Testis (tissue), 3 donors: ENCODE measurements around the gene HDHD3. TPM values are rescaled to one million over a fixed set of nuclear protein-coding genes. Genes with fewer than 3 reads are reported as not detected.

ENCODE experiments used
- DNase-seq: peaks from one replicate; pipeline ENCODE4 v3.0.0-alpha.2; 2019
- H3K27ac ChIP-seq, 2 donors: fragments of 200-600 bp; sonication (generic); one replicate each; pipeline ENCODE4 v1.5.1; 2019
- H3K27me3 ChIP-seq: fragments of 200-600 bp; sonication (generic); one replicate; pipeline ENCODE4 v1.5.1; 2019
- H3K36me3 ChIP-seq: fragments of 200-600 bp; sonication (generic); one replicate; pipeline ENCODE4 v1.5.1; 2017; ENCODE audit warnings: low read depth; ENCODE audit errors: missing control alignments
- H3K4me1 ChIP-seq: fragments of 200-600 bp; sonication (generic); one replicate; pipeline ENCODE4 v1.5.1; 2019
- H3K4me3 ChIP-seq, 2 donors: fragments of 200-600 bp; sonication (generic); one replicate each; pipeline ENCODE4 v1.5.1; 2017 to 2019
- H3K9me3 ChIP-seq: fragments of 200-600 bp; sonication (generic); one replicate; pipeline ENCODE4 v1.5.1; 2017
- POLR2A ChIP-seq: fragments of 450-650 bp; IDR thresholded peaks from one replicate; pipeline ENCODE4 v1.6.1; 2017; ENCODE audit warnings: antibody characterized with exemption, mild to moderate bottlenecking, moderate library complexity
- WGBS, 2 donors: methylation state at CpG; one replicate each; pipeline ENCODE4 v1.1.5; 2018; 5-methylcytosine and 5-hydroxymethylcytosine counted together
- intact Hi-C: fragments of 100-400 bp; cut with DNase I; formaldehyde crosslinking; loops from one replicate; pipeline ENCODE4 v1.15.1; 2023; ENCODE audit warnings: low total_unique reads
- polyA plus RNA-seq: library from polyadenylated mRNA; stranded (reverse); fragments of 350-450 nt; fragmentation: Illumina TruSeq; extraction: RNeasy Lipid Tissue Mini Kit (QIAGEN cat#74804); gene quantifications from one replicate; pipeline ENCODE4 v1.2.3, GENCODE V29; 2014; ENCODE audit warnings: low read depth, low replicate concordance; ENCODE audit not compliant: insufficient read depth
- total RNA-seq, 2 donors: library from RNA; depleted of rRNA; stranded (reverse); fragments of >200 nt; gene quantifications; one replicate each; pipeline ENCODE4 v1.2.3, GENCODE V29; 2016
- TF ChIP-seq, protein P1 (sequence below), 3 experiments: fragments of 450-650 bp in 2 of 3; fragments of 200-600 bp in 1 of 3; sonication (generic) in 1 of 3; IDR thresholded peaks; one replicate each; pipeline ENCODE4 v1.5.1; 2016 to 2019; ENCODE audit warnings: antibody characterized with exemption in 3 of 3, mild to moderate bottlenecking in 2 of 3, moderate library complexity in 1 of 3

Gene HDHD3
- total and polyA plus RNA-seq, 3 donors from 2014 or later: 13.8 to 32.9 (median 22.9) TPM

DNA sequence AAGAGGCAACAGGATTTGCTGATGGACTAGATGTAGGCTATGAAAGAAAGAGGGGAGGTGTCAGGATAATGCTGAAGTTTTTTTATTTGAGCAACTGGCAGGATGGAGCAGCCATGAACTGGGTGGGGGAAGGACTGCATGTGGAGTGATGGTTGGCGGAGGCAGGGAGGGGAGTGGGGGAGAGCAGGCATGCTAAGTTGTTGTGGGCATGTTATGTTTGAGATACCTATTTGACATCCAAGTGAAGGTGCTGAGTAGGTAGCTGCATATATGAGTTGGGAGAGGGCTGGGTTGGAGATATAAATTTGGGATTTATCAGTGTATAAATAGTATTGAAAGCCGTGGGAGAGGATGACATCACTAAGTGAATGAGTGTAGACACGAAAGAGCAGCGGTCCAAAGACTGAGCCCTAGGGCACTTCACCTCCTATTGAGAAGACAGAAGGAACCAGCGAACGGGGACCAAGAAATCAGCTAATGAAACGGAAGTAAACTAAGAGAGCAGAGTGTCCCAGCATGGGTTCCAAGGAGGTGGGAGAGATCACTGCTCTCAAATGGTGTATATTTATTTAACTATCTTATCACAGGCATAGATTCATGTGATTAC is 20.0 kb downstream of the HDHD3 start:
- no peak overlapping the region for H3K4me3 ChIP-seq
- no peaks in the 10 kb centered on the region for H3K4me1 ChIP-seq
- intact Hi-C loops: no loop called here
- DNase-seq: no peak
- H3K9me3 ChIP-seq: no peaks in the 10 kb centered on the region
- no peaks in the 10 kb centered on the region for H3K27me3 ChIP-seq
- 61 to 70% methylated on average over 7 of the region's 7 CpGs for WGBS, 2 donors
- TF ChIP-seq, protein P1, sequence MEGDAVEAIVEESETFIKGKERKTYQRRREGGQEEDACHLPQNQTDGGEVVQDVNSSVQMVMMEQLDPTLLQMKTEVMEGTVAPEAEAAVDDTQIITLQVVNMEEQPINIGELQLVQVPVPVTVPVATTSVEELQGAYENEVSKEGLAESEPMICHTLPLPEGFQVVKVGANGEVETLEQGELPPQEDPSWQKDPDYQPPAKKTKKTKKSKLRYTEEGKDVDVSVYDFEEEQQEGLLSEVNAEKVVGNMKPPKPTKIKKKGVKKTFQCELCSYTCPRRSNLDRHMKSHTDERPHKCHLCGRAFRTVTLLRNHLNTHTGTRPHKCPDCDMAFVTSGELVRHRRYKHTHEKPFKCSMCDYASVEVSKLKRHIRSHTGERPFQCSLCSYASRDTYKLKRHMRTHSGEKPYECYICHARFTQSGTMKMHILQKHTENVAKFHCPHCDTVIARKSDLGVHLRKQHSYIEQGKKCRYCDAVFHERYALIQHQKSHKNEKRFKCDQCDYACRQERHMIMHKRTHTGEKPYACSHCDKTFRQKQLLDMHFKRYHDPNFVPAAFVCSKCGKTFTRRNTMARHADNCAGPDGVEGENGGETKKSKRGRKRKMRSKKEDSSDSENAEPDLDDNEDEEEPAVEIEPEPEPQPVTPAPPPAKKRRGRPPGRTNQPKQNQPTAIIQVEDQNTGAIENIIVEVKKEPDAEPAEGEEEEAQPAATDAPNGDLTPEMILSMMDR (IDR thresholded peaks at IDR 0.05): no peak
- TF ChIP-seq POLR2A: no peak
- no peaks in the 10 kb centered on the region for H3K36me3 ChIP-seq
- no peak overlapping the region for H3K27ac ChIP-seq

DNA sequence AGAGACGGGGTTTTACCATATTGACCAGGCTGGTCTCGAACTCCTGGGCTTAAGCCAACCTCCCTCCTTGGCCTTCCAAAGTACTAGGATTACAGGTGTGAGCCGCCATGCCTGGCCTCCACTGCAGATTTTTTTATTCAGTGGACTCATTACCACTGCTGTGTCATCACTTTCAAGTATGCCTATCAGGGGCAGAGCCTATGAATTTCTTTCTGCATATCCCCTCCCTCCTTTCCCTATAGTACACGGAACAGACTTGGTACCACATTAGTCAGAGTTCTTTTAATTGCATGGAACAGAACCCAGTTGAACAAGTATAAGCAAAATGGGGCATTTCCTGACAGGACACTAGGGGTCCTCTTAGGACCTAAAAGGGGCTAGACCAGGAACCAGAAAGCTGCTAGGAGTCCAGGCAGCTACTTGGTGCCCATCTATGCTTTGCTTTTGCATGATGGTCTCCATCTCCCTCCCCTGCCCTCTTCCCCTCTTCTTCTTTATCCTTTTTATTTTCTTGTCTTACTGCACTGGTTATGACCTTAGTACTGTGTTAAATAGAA is 21.7 kb downstream of the HDHD3 start:
- intact Hi-C loops: no loop called here
- peaks cover 11% of the 10 kb centered on the region for H3K4me1 ChIP-seq
- H3K27me3 ChIP-seq: no peaks in the 10 kb centered on the region
- no peak overlapping the region for H3K4me3 ChIP-seq
- no peak for DNase-seq
- 84 to 89% methylated on average over 4 of the region's 4 CpGs for WGBS, 2 donors
- no peak for TF ChIP-seq POLR2A
- TF ChIP-seq, protein P1 (IDR thresholded peaks at IDR 0.05): no peak
- no peaks in the 10 kb centered on the region for H3K36me3 ChIP-seq
- no peaks in the 10 kb centered on the region for H3K9me3 ChIP-seq
- H3K27ac ChIP-seq: no peak overlapping the region

DNA sequence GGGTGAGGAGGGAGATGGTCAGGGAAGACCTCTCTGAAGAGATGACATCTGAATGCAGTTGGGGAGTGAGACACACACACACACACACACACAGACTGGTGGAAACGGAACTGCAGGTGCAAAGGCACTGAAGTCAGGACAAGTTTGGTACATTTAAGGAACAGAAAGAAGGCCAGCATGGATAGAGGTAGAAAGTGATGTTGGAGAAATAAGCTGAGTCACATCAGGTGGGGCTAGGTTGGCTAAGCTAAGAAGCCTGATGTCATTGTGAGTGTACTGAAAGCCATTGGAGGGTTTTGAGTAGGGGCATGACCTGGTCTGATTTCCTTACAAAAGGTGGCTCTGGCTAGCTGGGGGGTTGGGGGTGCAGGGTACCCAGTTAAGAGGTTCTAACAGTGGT is 24.4 kb downstream of the HDHD3 start:
- Histone ChIP-seq H3K4me3 (no peak overlapping the region), H3K27me3 (no peaks in the 10 kb centered on the region), H3K9me3 (no peaks in the 10 kb centered on the region), H3K36me3 (no peaks in the 10 kb centered on the region), H3K4me1 (peaks cover 13% of the 10 kb centered on the region), H3K27ac (no peak overlapping the region)
- intact Hi-C loops: no loop called here
- DNase-seq: no peak
- no peak for TF ChIP-seq POLR2A
- TF ChIP-seq, protein P1 (IDR thresholded peaks at IDR 0.05): no peak
- 81 to 83% methylated on average over 1 of the region's 1 CpG for WGBS, 2 donors

DNA sequence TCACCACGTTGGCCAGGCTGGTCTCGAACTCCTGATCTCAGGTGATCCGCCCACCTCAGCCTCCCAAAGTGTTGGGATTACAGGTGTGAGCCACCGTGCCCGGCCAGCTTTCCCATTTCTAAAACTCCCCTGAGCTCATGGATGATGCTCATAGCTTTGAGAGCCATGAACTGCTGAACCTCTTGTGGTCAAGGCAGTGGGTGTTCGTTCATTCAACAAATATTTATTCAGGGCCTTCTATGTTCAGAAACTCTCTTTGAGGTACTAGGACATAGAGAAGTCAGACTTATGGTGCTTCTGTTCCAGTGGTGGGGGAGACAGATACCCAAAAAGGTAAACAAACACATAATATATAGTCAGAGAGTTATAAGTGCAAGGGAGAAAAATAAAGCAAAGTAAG is 24.8 kb downstream of the HDHD3 start:
- no peak overlapping the region for H3K27ac ChIP-seq
- H3K4me3 ChIP-seq: no peak overlapping the region
- 83 to 95% methylated on average over 4 to 6 of the region's 6 CpGs for WGBS, 2 donors
- H3K9me3 ChIP-seq: no peaks in the 10 kb centered on the region
- H3K4me1 ChIP-seq: peaks cover 13% of the 10 kb centered on the region
- no peaks in the 10 kb centered on the region for H3K36me3 ChIP-seq
- intact Hi-C loops: no loop called here
- TF ChIP-seq, protein P1 (IDR thresholded peaks at IDR 0.05): no peak
- no peak for TF ChIP-seq POLR2A
- H3K27me3 ChIP-seq: no peaks in the 10 kb centered on the region
- DNase-seq: no peak

DNA sequence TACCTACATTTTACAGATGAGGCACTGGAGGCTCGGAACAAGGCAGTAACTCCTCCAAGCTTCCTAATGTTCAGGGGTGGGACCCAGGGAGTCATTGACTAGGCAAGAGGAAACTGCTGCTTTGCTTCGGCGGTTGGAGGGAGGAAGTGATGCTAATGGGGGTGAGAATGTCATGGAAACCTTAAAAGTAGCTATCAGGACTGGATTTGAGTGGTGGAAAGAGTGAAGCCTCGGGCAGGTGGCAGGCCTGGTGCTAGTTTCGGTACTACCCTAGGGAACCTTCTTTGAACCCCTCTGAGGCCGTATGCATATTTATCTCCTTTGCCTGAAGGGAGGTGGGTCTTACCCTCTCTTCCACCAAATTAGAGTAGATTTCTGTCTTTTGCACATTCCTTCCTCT is 25.8 kb downstream of the HDHD3 start:
- H3K27me3 ChIP-seq: no peaks in the 10 kb centered on the region
- no peaks in the 10 kb centered on the region for H3K9me3 ChIP-seq
- no peak overlapping the region for H3K27ac ChIP-seq
- 36 to 54% methylated on average over 6 of the region's 6 CpGs for WGBS, 2 donors
- TF ChIP-seq, protein P1 (IDR thresholded peaks at IDR 0.05): no peak
- no peak for TF ChIP-seq POLR2A
- no peak overlapping the region for H3K4me3 ChIP-seq
- H3K36me3 ChIP-seq: no peaks in the 10 kb centered on the region
- intact Hi-C loops: no loop called here
- DNase-seq: no peak
- H3K4me1 ChIP-seq: peaks cover 13% of the 10 kb centered on the region
